Trophoblast cell (in vitro differentiated cells and primary cell): ENCODE results near the gene TRIP10.

Experiments used
- DNase-seq, 2 donors: peaks; one replicate each; pipeline ENCODE4 v3.0.0-alpha.2; 2016
- H2AFZ ChIP-seq: 2 replicates; pipeline ENCODE4 v1.6.1; 2013; ENCODE audit warnings: low read length, moderate library complexity, mild to moderate bottlenecking; ENCODE audit not compliant: insufficient read depth, poor library complexity
- H2AK5ac ChIP-seq: 2 replicates; pipeline ENCODE4 v1.6.1; 2013; ENCODE audit warnings: mild to moderate bottlenecking, low read length
- H2BK120ac ChIP-seq: 2 replicates; pipeline ENCODE4 v1.6.1; 2013; ENCODE audit warnings: low read length, mild to moderate bottlenecking, moderate library complexity; ENCODE audit not compliant: insufficient read depth, poor library complexity
- H2BK12ac ChIP-seq: 2 replicates; pipeline ENCODE4 v1.6.1; 2013; ENCODE audit warnings: mild to moderate bottlenecking, low read length, moderate library complexity
- H2BK5ac ChIP-seq: 2 replicates; pipeline ENCODE4 v1.6.1; 2013; ENCODE audit warnings: low read length, low read depth, moderate library complexity, mild to moderate bottlenecking; ENCODE audit not compliant: poor library complexity
- H3K14ac ChIP-seq: 2 replicates; pipeline ENCODE4 v1.6.1; 2013; ENCODE audit warnings: mild to moderate bottlenecking, low read length
- H3K18ac ChIP-seq: 2 replicates; pipeline ENCODE4 v1.6.1; 2013; ENCODE audit warnings: mild to moderate bottlenecking, low read length
- H3K23ac ChIP-seq: 2 replicates; pipeline ENCODE4 v1.6.1; 2013; ENCODE audit warnings: low read length
- H3K27ac ChIP-seq: 2 replicates; pipeline ENCODE4 v1.5.1; 2013; ENCODE audit warnings: low read depth, mild to moderate bottlenecking, inconsistent platforms, low read length, moderate library complexity
- H3K27me3 ChIP-seq: 2 replicates; pipeline ENCODE4 v1.6.1; 2013; ENCODE audit warnings: inconsistent platforms, mild to moderate bottlenecking, low read length, moderate library complexity; ENCODE audit not compliant: insufficient read depth
- H3K36me3 ChIP-seq, 2 experiments: 1 replicate in 1 of 2; 2 replicates in 1 of 2; pipeline ENCODE4 v1.6.1; 2013; ENCODE audit warnings: low read length in 2 of 2, mild to moderate bottlenecking in 2 of 2, moderate library complexity in 1 of 2; ENCODE audit not compliant: insufficient read depth in 2 of 2, control insufficient read depth in 1 of 2
- H3K4ac ChIP-seq: 2 replicates; pipeline ENCODE4 v1.6.1; 2013; ENCODE audit warnings: low read depth, mild to moderate bottlenecking, low read length, moderate library complexity
- H3K4me1 ChIP-seq, 2 experiments: 1 replicate in 1 of 2; 2 replicates in 1 of 2; pipeline ENCODE4 v1.6.1; 2013; ENCODE audit warnings: low read length in 2 of 2, mild to moderate bottlenecking in 2 of 2, moderate library complexity in 1 of 2; ENCODE audit not compliant: insufficient read depth in 2 of 2, control insufficient read depth in 1 of 2
- H3K4me2 ChIP-seq: 2 replicates; pipeline ENCODE4 v1.6.1; 2013; ENCODE audit warnings: inconsistent platforms, mild to moderate bottlenecking, low read length, moderate library complexity
- H3K4me3 ChIP-seq: 2 replicates; pipeline ENCODE4 v1.5.1; 2013; ENCODE audit warnings: mild to moderate bottlenecking, low read depth, low read length, inconsistent platforms
- H3K79me1 ChIP-seq: one replicate; pipeline ENCODE4 v1.6.1; 2013; ENCODE audit warnings: low read length
- H3K79me2 ChIP-seq: 2 replicates; pipeline ENCODE4 v1.6.1; 2013; ENCODE audit warnings: low read length, mild to moderate bottlenecking; ENCODE audit not compliant: control insufficient read depth, insufficient read depth, poor library complexity
- H3K9ac ChIP-seq: 2 replicates; pipeline ENCODE4 v1.6.1; 2013; ENCODE audit warnings: mild to moderate bottlenecking, low read length
- H3K9me3 ChIP-seq: 2 replicates; pipeline ENCODE4 v1.6.1; 2013; ENCODE audit warnings: low read depth, mild to moderate bottlenecking, control low read depth, inconsistent platforms, low read length; ENCODE audit not compliant: insufficient read depth
- H4K12ac ChIP-seq: 2 replicates; pipeline ENCODE4 v1.6.1; 2013; ENCODE audit warnings: low read depth, mild to moderate bottlenecking, low read length, moderate library complexity
- H4K8ac ChIP-seq: 2 replicates; pipeline ENCODE4 v1.6.1; 2013; ENCODE audit warnings: low read depth, mild to moderate bottlenecking, low read length, moderate library complexity
- H4K91ac ChIP-seq: one replicate; pipeline ENCODE4 v1.6.1; 2013; ENCODE audit warnings: low read depth, mild to moderate bottlenecking, low read length, moderate library complexity
- WGBS: extraction: QIAGEN DNeasy Blood & Tissue Kit; methylation state at CpG from one replicate; pipeline ENCODE4 v1.1.7; 2013; ENCODE audit warnings: missing lambda C conversion rate; ENCODE audit not compliant: insufficient read length, insufficient coverage; ENCODE audit errors: extremely low coverage; 5-methylcytosine and 5-hydroxymethylcytosine counted together

The TRIP10 gene

DNA sequence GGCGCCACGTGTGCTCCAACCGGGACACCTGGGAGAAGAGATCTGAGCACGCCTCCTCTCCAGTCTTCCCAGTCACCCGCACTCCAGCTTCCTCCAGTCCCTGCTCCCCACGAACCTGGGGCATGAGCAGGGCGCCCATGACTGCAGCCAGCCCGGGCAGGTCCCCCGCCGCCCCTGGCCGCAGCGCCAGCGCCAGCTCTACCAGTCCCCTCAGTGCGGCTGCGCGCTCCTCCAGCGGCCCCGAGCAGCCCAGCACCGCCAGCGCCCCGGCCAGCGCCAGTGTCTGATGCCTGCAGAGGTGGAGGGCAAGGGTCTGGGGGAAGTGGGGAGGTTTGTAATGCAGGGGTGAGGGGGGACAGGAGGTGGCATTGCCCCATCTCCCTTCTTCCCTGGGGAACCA is 14.7 kb downstream of the TRIP10 start:
- H3K23ac ChIP-seq = no peak overlapping the region
- H2BK12ac ChIP-seq = no peak overlapping the region
- H4K91ac ChIP-seq = no peak overlapping the region
- H3K14ac ChIP-seq = no peak overlapping the region
- H3K18ac ChIP-seq = no peak overlapping the region
- H2AFZ ChIP-seq = no peak overlapping the region
- DNase-seq = no peak
- H3K36me3 ChIP-seq = peaks cover 61 to 67% of the 10 kb centered on the region in 2 experiments
- H4K12ac ChIP-seq = no peak overlapping the region
- H3K4me1 ChIP-seq = peaks cover 3% of the 10 kb centered on the region in 2 experiments
- peaks cover 3% of the 10 kb centered on the region for H3K9me3 ChIP-seq
- no peak overlapping the region for H4K8ac ChIP-seq
- H3K9ac ChIP-seq = no peak overlapping the region
- no peak overlapping the region for H2BK120ac ChIP-seq
- H3K4ac ChIP-seq = no peak overlapping the region
- H3K4me2 ChIP-seq = no peak overlapping the region
- WGBS = no CpG with 5 or more reads among the region's 22 CpGs
- H2AK5ac ChIP-seq = no peak overlapping the region
- H2BK5ac ChIP-seq = no peak overlapping the region
- no peaks in the 10 kb centered on the region for H3K27me3 ChIP-seq
- H3K4me3 ChIP-seq = no peak overlapping the region
- H3K79me2 ChIP-seq = no peaks in the 10 kb centered on the region
- no peaks in the 10 kb centered on the region for H3K79me1 ChIP-seq
- H3K27ac ChIP-seq = no peak overlapping the region

DNA sequence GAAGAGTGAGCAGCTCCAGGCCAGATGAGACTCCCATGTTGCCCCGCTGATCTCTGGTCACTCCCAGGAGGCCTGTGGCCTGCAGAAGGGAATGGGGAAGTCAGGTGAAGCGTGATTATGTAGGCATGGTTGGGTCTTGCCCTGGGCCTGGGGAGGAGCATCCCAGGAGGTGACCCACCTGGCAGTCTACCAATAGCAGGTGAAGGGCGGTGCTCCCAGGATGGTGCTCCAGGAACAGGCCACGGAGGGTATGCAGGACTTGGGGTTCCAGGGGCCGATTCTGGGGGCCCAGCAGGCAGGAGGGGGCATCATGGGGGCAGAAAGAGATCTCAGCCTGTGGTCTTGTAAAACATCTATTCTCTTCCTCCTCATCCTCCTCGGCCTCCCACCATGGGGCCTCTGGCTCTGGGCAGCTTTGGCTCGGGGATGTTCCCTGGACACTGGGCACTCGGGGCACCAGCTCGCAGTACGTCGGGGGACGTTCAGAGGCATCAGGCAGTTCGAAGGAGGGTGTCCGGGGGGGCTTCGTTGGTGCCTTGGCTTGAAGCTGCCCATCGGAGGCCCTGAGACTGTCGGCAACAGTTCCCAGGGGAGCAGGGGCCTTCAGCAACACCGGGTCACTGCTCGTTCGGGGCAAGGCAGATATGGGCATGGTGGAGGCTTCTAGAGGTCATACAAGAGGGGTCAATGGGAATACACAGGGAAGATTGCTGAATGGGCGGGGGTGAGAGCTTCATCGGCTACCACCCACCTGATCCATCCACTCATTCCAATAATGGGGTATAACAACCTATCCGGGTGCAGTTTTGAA is 15.4 kb downstream of the TRIP10 start:
- Histone ChIP-seq H3K79me2 (no peaks in the 10 kb centered on the region), H2AFZ (no peak overlapping the region), H3K18ac (no peak overlapping the region), H2BK5ac (no peak overlapping the region), H3K4me3 (no peak overlapping the region), H3K36me3 (peaks cover 61 to 68% of the 10 kb centered on the region in 2 experiments), H2BK12ac (no peak overlapping the region), H4K12ac (no peak overlapping the region), H3K9me3 (peaks cover 3% of the 10 kb centered on the region), H4K91ac (no peak overlapping the region), H3K9ac (no peak overlapping the region), H2BK120ac (no peak overlapping the region), H2AK5ac (no peak overlapping the region), H4K8ac (no peak overlapping the region), H3K27ac (no peak overlapping the region), H3K4ac (no peak overlapping the region), H3K4me1 (peaks cover 3% of the 10 kb centered on the region in 2 experiments), H3K79me1 (no peaks in the 10 kb centered on the region), H3K4me2 (no peak overlapping the region), H3K14ac (no peak overlapping the region), H3K23ac (no peak overlapping the region), H3K27me3 (no peaks in the 10 kb centered on the region)
- no CpG with 5 or more reads among the region's 23 CpGs for WGBS
- DNase-seq = no peak

- Histone ChIP-seq H2BK120ac (no peak overlapping the region), H3K18ac (no peak overlapping the region), H3K27ac (no peak overlapping the region), H4K8ac (no peak overlapping the region), H3K4me1 (peaks cover 4% of the 10 kb centered on the region in 2 experiments), H3K4ac (no peak overlapping the region), H4K12ac (no peak overlapping the region), H2AFZ (no peak overlapping the region), H3K14ac (no peak overlapping the region), H3K9me3 (no peaks in the 10 kb centered on the region), H3K27me3 (no peaks in the 10 kb centered on the region), H3K23ac (no peak overlapping the region), H4K91ac (no peak overlapping the region), H3K4me3 (no peak overlapping the region), H3K79me2 (no peaks in the 10 kb centered on the region), H3K79me1 (no peaks in the 10 kb centered on the region), H2BK5ac (no peak overlapping the region), H2AK5ac (no peak overlapping the region), H3K36me3 (peaks cover 23 to 25% of the 10 kb centered on the region in 2 experiments), H3K9ac (no peak overlapping the region), H2BK12ac (no peak overlapping the region), H3K4me2 (no peak overlapping the region)
- no peak for DNase-seq
- no CpG with 5 or more reads among the region's 17 CpGs for WGBS
Measured at GRCh38 chr19:6760606-6761005, 21.1 kb downstream of the TRIP10 start.

DNA sequence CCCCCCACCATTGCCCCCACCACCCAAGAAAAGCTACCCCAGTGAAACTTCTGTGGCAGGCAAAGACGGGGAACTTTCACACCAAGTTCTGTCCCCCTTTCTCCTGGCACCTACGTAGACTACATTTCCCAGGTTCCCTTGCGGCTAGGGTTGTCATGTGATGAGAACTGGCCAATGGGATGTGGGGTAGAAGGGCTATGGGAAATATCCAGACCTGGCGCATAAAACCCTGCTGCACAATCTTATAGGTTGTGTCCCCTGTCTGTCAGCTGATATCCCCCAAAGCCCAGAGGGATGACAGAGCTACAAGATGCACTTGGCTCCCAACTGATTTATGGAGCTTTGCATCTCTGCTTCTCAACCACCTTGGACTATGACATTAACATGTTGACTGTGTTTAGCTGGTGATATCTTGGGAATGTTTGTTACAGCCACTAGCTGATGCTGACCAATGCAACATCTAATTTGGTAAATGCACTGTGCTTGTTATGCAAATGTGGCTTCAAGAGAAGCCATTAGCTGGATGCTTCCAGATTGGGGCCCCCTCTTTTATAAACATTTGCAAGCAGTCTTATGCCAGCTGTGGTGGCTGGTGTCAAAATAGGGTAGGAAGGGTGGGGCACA is 21.7 kb downstream of the TRIP10 start:
- Histone ChIP-seq H3K9me3 (no peaks in the 10 kb centered on the region), H3K4me1 (peaks cover 6% of the 10 kb centered on the region in 2 experiments), H2AFZ (no peak overlapping the region), H2BK12ac (no peak overlapping the region), H3K36me3 (peaks cover 23 to 25% of the 10 kb centered on the region in 2 experiments), H3K79me1 (peaks cover 2% of the 10 kb centered on the region), H3K4me3 (no peak overlapping the region), H4K12ac (no peak overlapping the region), H3K4me2 (no peak overlapping the region), H3K79me2 (no peaks in the 10 kb centered on the region), H3K4ac (no peak overlapping the region), H2BK5ac (no peak overlapping the region), H2AK5ac (no peak overlapping the region), H3K9ac (no peak overlapping the region), H3K14ac (no peak overlapping the region), H3K27ac (no peak overlapping the region), H4K8ac (no peak overlapping the region), H3K23ac (no peak overlapping the region), H3K18ac (no peak overlapping the region), H4K91ac (no peak overlapping the region), H3K27me3 (no peaks in the 10 kb centered on the region), H2BK120ac (no peak overlapping the region)
- WGBS = no CpG with 5 or more reads among the region's 4 CpGs
- no peak for DNase-seq
